Endometrial microvascular endothelial cells (primary cell): ENCODE measurements around the gene STK25. TPM values are rescaled to one million over a fixed set of nuclear protein-coding genes. Genes with fewer than 3 reads are reported as not detected.
"Not testable (repeated sequence)": the region's sequence is repeated elsewhere in the genome, so short reads cannot be mapped to it uniquely, and the experiment has no call there.

Experiments
- in situ Hi-C: cut with HindIII; loops from 2 replicates; pipeline ENCODE4 v1.10.0; 2017; ENCODE audit warnings: low sequenced_read_pairs, low pct_unique_long_range_greater_than_20kb; ENCODE audit errors: inconsistent ontology term
- total RNA-seq: library from RNA; depleted of rRNA; stranded (reverse); fragments of >200 nt; gene quantifications from one replicate; pipeline ENCODE4 v1.2.3, GENCODE V29; 2015; ENCODE audit errors: inconsistent ontology term

Gene STK25
- total RNA-seq, 1 donor from 2014 or later, result 375 TPM

GRCh38 chr2:241540771-241541561, 32.6 kb upstream of the STK25 start:
- in situ Hi-C loops, result no loop called here

GRCh38 chr2:241540401-241540770, 32.0 kb upstream of the STK25 start:
- in situ Hi-C loops, result no loop called here

GRCh38 chr2:241539616-241540374, 31.4 kb upstream of the STK25 start:
- in situ Hi-C loops, result no loop called here

- in situ Hi-C loops, result no loop called here
These were observed 30.6 kb upstream of the STK25 start for GRCh38 chr2:241538838-241539615.

- in situ Hi-C loops, result no loop called here
These were observed 27.7 kb upstream of the STK25 start for GRCh38 chr2:241535871-241536655.

GRCh38 chr2:241534701-241535375, 26.5 kb upstream of the STK25 start:
- in situ Hi-C loops, result no loop called here

- in situ Hi-C loops, result no loop called here
These were observed 25.9 kb upstream of the STK25 start for GRCh38 chr2:241534293-241534692.

GRCh38 chr2:241532733-241533601, 24.6 kb upstream of the STK25 start:
- in situ Hi-C loops, result no loop called here

- in situ Hi-C loops, result no loop called here
These were observed 23.8 kb upstream of the STK25 start for GRCh38 chr2:241532168-241532567.

- in situ Hi-C loops, result no loop called here
These were observed 22.9 kb upstream of the STK25 start for GRCh38 chr2:241531161-241531722.

GRCh38 chr2:241530571-241530970, 22.2 kb upstream of the STK25 start:
- in situ Hi-C loops, result no loop called here

GRCh38 chr2:241525818-241526780, 17.7 kb upstream of the STK25 start:
- in situ Hi-C loops, result not testable (repeated sequence)

- in situ Hi-C loops, result no loop called here
These were observed 14.1 kb upstream of the STK25 start for GRCh38 chr2:241522477-241522876.

GRCh38 chr2:241519669-241520068, 11.3 kb upstream of the STK25 start:
- in situ Hi-C loops, result no loop called here

GRCh38 chr2:241517297-241517696, 8.9 kb upstream of the STK25 start:
- in situ Hi-C loops, result no loop called here

- in situ Hi-C loops, result no loop called here
These were observed 8.2 kb upstream of the STK25 start for GRCh38 chr2:241516520-241516965.
